ENCODE data around the gene FBXO46. TPM values are rescaled to one million over a fixed set of nuclear protein-coding genes. Genes with fewer than 3 reads are reported as not detected.
A peak's percentile ranks its signal among the peaks of the same experiment; 100 is the strongest.

The FBXO46 gene
- polyA plus RNA-seq, 1 of the 3 experiments (the other 2 are of a cell fraction), result 5.6 TPM

DNA sequence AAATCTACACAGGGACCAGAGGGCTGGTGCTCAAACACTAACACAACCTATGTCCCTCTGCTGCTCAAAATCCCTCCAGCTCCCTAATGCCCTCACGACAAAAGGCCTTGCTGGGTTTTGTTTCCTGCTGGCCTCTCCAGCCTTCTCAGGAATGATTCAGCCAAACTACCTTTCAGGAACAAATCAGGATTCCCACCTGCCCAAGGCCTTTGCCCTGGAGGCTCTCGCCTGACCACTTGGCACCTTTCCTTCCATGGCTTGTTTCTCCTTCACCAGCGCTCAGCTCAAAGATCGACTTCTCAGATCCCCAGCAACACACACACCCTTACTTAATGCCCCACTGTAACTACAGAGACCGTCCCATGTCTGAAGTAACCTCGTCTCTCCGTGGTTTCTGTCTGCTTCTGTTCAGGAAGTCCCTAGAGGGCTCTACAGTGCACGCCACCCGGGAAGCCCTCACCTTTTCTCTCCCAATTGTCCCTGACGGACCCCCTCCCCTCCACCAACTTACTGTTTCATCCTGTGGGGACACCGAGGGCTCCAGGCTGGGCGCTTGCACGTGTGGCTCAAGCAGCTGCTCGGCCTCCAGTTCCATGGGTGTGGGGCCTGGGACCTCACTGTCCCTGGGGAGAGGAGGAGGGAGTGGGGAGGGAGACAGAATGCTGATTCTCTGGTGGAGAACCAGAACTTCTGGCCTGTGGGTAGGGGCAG lies 41.6 kb upstream of the FBXO46 start (continued):
- TF ChIP-seq PBX3 (IDR thresholded peaks at IDR 0.05), result no peak

DNA sequence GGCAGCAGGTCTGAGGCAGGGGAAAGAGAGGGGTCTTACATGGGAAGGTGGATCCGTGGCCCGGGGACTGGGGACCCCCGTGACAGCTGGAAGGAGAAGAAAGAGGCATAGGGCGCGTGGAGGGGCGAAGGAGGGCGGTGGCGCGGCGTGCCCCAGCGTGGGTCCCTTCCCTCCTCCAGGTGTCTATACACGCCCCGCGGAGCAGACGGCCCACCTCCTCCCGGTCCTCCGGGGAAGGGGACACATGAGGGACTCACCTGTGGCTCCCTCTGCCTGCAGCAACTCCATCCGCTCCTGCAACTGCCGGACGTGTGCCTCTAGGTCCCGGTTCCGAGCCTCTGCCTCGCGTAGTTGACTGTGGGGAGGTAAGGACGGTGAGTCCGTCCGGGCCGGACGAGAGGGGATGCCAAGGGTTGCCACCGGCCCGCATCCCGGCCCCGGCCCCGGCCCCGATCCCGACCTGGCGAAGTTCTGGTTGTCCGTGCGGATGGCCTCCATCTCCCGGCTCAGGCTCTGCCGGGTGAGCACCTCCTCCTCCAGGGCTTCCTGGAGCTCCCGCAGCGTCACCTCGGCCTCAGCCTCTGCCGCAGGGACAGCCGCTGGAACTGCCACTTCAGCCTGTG lies 40.7 kb upstream of the FBXO46 start:
- ChIA-PET CTCF (interaction anchor here (1.4 to 5.9 kb wide), 6 partner anchors 8 to 37 kb away, joined by 4 to 100 read pairs (median 10); partner anchors contain the start of gene DMWD), POLR2A (interaction anchor here (0.7 to 2.5 kb wide), 3 partner anchors 11 to 41 kb away, joined by 3 to 7 read pairs (median 5); partner anchors contain the start of genes DMPK and FBXO46)
- Histone ChIP-seq H3K9me3 (no peaks in the 10 kb centered on the region), H3K79me2 (ENCODE audit: insufficient read depth) (no peaks in the 10 kb centered on the region), H3K4me1 (ENCODE audit: control insufficient read depth in 1 of 2, insufficient read depth in 2 of 2, low read depth in 1 of 2, low read length in 1 of 2) (peaks cover 8 to 27% of the 10 kb centered on the region in 2 experiments; a peak in 3 of 4 replicates), H3K27me3 (ENCODE audit: insufficient read depth) (no peaks in the 10 kb centered on the region), H3K9me2 (no peaks in the 10 kb centered on the region), H3F3A (replicated peaks; ENCODE audit: insufficient read depth) (peaks cover 51% of the 10 kb centered on the region), H3K9ac (no peak overlapping the region), H3K27ac (ENCODE audit: low read depth in 2 of 2, low read length in 1 of 2) (peak overlapping the region; percentile 64 to 79; a peak in 3 of 4 replicates), H4K20me1 (ENCODE audit: insufficient read depth) (peaks cover 11% of the 10 kb centered on the region; the same call in 1 of the 2 replicates), H2AFZ (ENCODE audit: low read depth) (no peak overlapping the region), H3K4me2 (peak overlapping the region; percentile 98; the same call in 1 of the 2 replicates), H3K36me3 (replicated peaks in 1 of 2; ENCODE audit: control insufficient read depth in 1 of 2, insufficient read depth in 2 of 2, low read length in 1 of 2) (peaks cover 10 to 26% of the 10 kb centered on the region in 2 experiments), H3K4me3 (ENCODE audit: low read depth in 2 of 2, low read length in 1 of 2) (peak overlapping the region in 1 of 2 experiments; percentile 31; a peak in 2 of 4 replicates)
- DNase-seq, result no peak
- WGBS (ENCODE audit: low lambda C conversion rate), result 93% methylated on average over 30 of the region's 46 CpGs
- TF ChIP-seq NFIC (IDR thresholded peaks at IDR 0.05; ENCODE audit: borderline replicate concordance), result no peak
- no peak for TF ChIP-seq SIN3A (IDR thresholded peaks at IDR 0.05; ENCODE audit: borderline replicate concordance, low read depth, low read length)
- no peak for TF ChIP-seq RFX5 (IDR thresholded peaks at IDR 0.05; ENCODE audit: low read length)

DNA sequence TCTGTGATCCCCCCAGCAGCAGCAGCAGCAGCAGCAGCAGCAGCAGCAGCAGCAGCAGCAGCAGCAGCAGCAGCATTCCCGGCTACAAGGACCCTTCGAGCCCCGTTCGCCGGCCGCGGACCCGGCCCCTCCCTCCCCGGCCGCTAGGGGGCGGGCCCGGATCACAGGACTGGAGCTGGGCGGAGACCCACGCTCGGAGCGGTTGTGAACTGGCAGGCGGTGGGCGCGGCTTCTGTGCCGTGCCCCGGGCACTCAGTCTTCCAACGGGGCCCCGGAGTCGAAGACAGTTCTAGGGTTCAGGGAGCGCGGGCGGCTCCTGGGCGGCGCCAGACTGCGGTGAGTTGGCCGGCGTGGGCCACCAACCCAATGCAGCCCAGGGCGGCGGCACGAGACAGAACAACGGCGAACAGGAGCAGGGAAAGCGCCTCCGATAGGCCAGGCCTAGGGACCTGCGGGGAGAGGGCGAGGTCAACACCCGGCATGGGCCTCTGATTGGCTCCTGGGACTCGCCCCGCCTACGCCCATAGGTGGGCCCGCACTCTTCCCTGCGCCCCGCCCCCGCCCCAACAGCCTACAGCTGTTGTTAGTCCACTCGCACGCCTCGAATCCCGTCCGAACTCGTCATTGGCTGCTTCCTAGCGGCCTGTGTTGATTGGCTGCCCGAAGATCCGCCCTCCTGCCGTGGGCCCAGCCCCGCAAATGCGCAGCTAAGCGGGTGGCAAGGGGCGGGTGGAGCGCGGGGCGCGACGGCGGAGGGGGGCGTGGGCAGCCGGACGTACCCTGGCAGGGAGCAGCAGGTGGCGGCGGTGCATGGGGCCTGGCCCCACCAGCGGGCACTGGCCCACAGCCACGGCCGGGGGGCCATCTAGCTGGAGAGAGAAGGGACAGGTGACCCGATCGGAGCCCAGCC lies 39.8 kb upstream of the FBXO46 start:
- H3K27me3 ChIP-seq (ENCODE audit: insufficient read depth), result no peaks in the 10 kb centered on the region
- peaks cover 49% of the 10 kb centered on the region for H3F3A ChIP-seq (replicated peaks; ENCODE audit: insufficient read depth)
- H3K4me1 ChIP-seq (ENCODE audit: control insufficient read depth in 1 of 2, insufficient read depth in 2 of 2, low read depth in 1 of 2, low read length in 1 of 2), result peaks cover 8 to 30% of the 10 kb centered on the region in 2 experiments; a peak in 3 of 4 replicates
- no peak overlapping the region for H2AFZ ChIP-seq (ENCODE audit: low read depth)
- H3K27ac ChIP-seq (ENCODE audit: low read depth in 2 of 2, low read length in 1 of 2), result peak overlapping the region; percentile 79 to 95
- CTCF ChIA-PET, result interaction anchor here (0.6 to 5.9 kb wide), 29 partner anchors 9 to 342 kb away, joined by 3 to 100 read pairs (median 6); partner anchors contain the start of genes DMPK, DMWD, FBXO46 and MEIOSIN
- no peaks in the 10 kb centered on the region for H3K9me3 ChIP-seq
- peaks cover 10 to 26% of the 10 kb centered on the region in 2 experiments for H3K36me3 ChIP-seq (replicated peaks in 1 of 2; ENCODE audit: control insufficient read depth in 1 of 2, insufficient read depth in 2 of 2, low read length in 1 of 2)
- DNase-seq, result peak; percentile 96
- WGBS (ENCODE audit: low lambda C conversion rate), result 2% methylated on average over 31 of the region's 79 CpGs
- POLR2A ChIA-PET, result interaction anchor here (0.5 to 3.6 kb wide), 12 partner anchors 11 to 101 kb away, joined by 3 to 19 read pairs (median 4); partner anchors contain the start of genes DMPK and FBXO46
- no peaks in the 10 kb centered on the region for H3K79me2 ChIP-seq (ENCODE audit: insufficient read depth)
- H3K4me3 ChIP-seq (ENCODE audit: low read depth in 2 of 2, low read length in 1 of 2), result peak overlapping the region; percentile 55 to 61
- H3K4me2 ChIP-seq, result peak overlapping the region; percentile 98
- H3K9me2 ChIP-seq, result no peaks in the 10 kb centered on the region
- peak overlapping the region; percentile 58; the same call in 1 of the 2 replicates for H3K9ac ChIP-seq
- H4K20me1 ChIP-seq (ENCODE audit: insufficient read depth), result peaks cover 11% of the 10 kb centered on the region; the same call in 1 of the 2 replicates
- TF ChIP-seq YY1 (IDR thresholded peaks at IDR 0.05; ENCODE audit: low read depth), result no peak
- 0 out of 2 replicates have a peak, but pooled peaks have one; percentile 17 for TF ChIP-seq TEAD4 (IDR thresholded peaks at IDR 0.05; ENCODE audit: borderline replicate concordance, insufficient read depth)
- TF ChIP-seq FOXM1 (IDR thresholded peaks at IDR 0.05; ENCODE audit: low read depth), result no peak; the same call in 1 of the 2 replicates
- TF ChIP-seq RXRA (IDR thresholded peaks at IDR 0.05; ENCODE audit: borderline replicate concordance, low read depth), result no peak
- TF ChIP-seq, protein P1, sequence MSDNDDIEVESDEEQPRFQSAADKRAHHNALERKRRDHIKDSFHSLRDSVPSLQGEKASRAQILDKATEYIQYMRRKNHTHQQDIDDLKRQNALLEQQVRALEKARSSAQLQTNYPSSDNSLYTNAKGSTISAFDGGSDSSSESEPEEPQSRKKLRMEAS (IDR thresholded peaks at IDR 0.05; ENCODE audit: low read depth), result peak; percentile 77; the same call in 1 of the 2 replicates
- TF ChIP-seq SMC3 (IDR thresholded peaks at IDR 0.05; ENCODE audit: low read depth, low read length), result peak; percentile 43; the same call in 1 of the 2 replicates
- TF ChIP-seq TCF12 (IDR thresholded peaks at IDR 0.05), result no peak
- no peak for TF ChIP-seq REST (IDR thresholded peaks at IDR 0.05; ENCODE audit: low read depth, low read length)
- TF ChIP-seq NRF1 (IDR thresholded peaks at IDR 0.05; ENCODE audit: low read depth, low read length), result peak; percentile 54
